GM12892 (cell line): ENCODE results near the gene CDHR1.

Experiments
- DNase-seq: peaks from one replicate; pipeline ENCODE4 v3.0.0; 2011; ENCODE audit not compliant: insufficient read length
- FAIRE-seq: peaks from 2 replicates; lab custom pipeline; 2011; peaks lifted over from hg19 to GRCh38; lab: Jason Lieb, UNC
- POLR2A ChIP-seq: IDR thresholded peaks from 2 replicates; pipeline ENCODE4 v1.6.1; 2011; ENCODE audit warnings: low read depth, low read length, control low read depth
- POLR2AphosphoS5 ChIP-seq: IDR thresholded peaks from 2 replicates; pipeline ENCODE4 v1.6.1; 2011; ENCODE audit warnings: low read depth, low read length, control low read depth
- TAF1 ChIP-seq: IDR thresholded peaks from 2 replicates; pipeline ENCODE4 v1.6.1; 2011; ENCODE audit warnings: low read depth, mild to moderate bottlenecking, control low read depth, low read length, borderline replicate concordance

The CDHR1 gene

GRCh38 chr10:84196083-84196482 is 1.7 kb downstream of the CDHR1 start:
- TF ChIP-seq POLR2A = no peak
- TF ChIP-seq POLR2AphosphoS5 = no peak
- no peak for TF ChIP-seq TAF1
- no peak for DNase-seq
- FAIRE-seq = no peak

GRCh38 chr10:84196941-84197340 is 2.6 kb downstream of the CDHR1 start:
- DNase-seq = no peak
- TF ChIP-seq TAF1 (no peak), POLR2A (no peak), POLR2AphosphoS5 (no peak)
- no peak for FAIRE-seq

GRCh38 chr10:84197643-84198042 is 3.3 kb downstream of the CDHR1 start:
- TF ChIP-seq POLR2AphosphoS5 (no peak), POLR2A (no peak), TAF1 (no peak)
- no peak for FAIRE-seq
- DNase-seq = no peak

GRCh38 chr10:84198206-84198915 is 4.0 kb downstream of the CDHR1 start:
- TF ChIP-seq TAF1 (no peak), POLR2A (no peak)
- FAIRE-seq (no peak), DNase-seq (no peak)

GRCh38 chr10:84200537-84201243 is 6.4 kb downstream of the CDHR1 start:
- no peak for DNase-seq
- peak; percentile 17 for FAIRE-seq
- TF ChIP-seq POLR2A (no peak), POLR2AphosphoS5 (no peak), TAF1 (no peak)

- no peak for FAIRE-seq
- TF ChIP-seq POLR2AphosphoS5 (no peak), POLR2A (no peak), TAF1 (no peak)
These were observed 6.9 kb downstream of the CDHR1 start for GRCh38 chr10:84201244-84201606.

GRCh38 chr10:84201682-84202081 is 7.3 kb downstream of the CDHR1 start:
- no peak for DNase-seq
- no peak for FAIRE-seq
- TF ChIP-seq TAF1 (no peak), POLR2A (no peak), POLR2AphosphoS5 (no peak)

More at GRCh38 chr10:84201244-84201606, 6.9 kb downstream of the CDHR1 start:
- DNase-seq = no peak

GRCh38 chr10:84202349-84202748 is 8.0 kb downstream of the CDHR1 start:
- TF ChIP-seq POLR2A (no peak), TAF1 (no peak), POLR2AphosphoS5 (no peak)
- DNase-seq (no peak), FAIRE-seq (no peak)

GRCh38 chr10:84204122-84204521 is 9.8 kb downstream of the CDHR1 start:
- FAIRE-seq = peak; percentile 51
- no peak for TF ChIP-seq POLR2AphosphoS5
- TF ChIP-seq TAF1 = no peak
- no peak for TF ChIP-seq POLR2A
- DNase-seq = peak; percentile 59

- DNase-seq = no peak
These were observed 10.3 kb downstream of the CDHR1 start for GRCh38 chr10:84204610-84205009.

GRCh38 chr10:84205049-84205852 is 10.9 kb downstream of the CDHR1 start:
- DNase-seq (peak; percentile 50), FAIRE-seq (peak; percentile 89)
- TF ChIP-seq POLR2A (no peak), TAF1 (no peak), POLR2AphosphoS5 (no peak)

More at GRCh38 chr10:84204610-84205009, 10.3 kb downstream of the CDHR1 start:
- FAIRE-seq = no peak
- TF ChIP-seq POLR2AphosphoS5 (no peak), TAF1 (no peak), POLR2A (no peak)
